Motor neuron (in vitro differentiated cells): ENCODE measurements around the gene PRKCE. TPM values are rescaled to one million over a fixed set of nuclear protein-coding genes. Genes with fewer than 3 reads are reported as not detected.

ENCODE experiments used
- ATAC-seq, 8 experiments: fragments of 200-7000 bp; cut with Tn5 transposase; replicated peaks in 6 of 8; 2 replicates each; pipeline ENCODE4 v1.8.0; 2021; ENCODE audit warnings: mild to moderate bottlenecking in 8 of 8, moderate library complexity in 8 of 8
- H3K27ac ChIP-seq, 2 donors: fragments of 250-450 bp; sonication (Bioruptor Pico); 2 replicates each; pipeline ENCODE4 v1.9.0; 2021; ENCODE audit warnings: antibody characterized with exemption in 2 of 2, mild to moderate bottlenecking in 2 of 2, moderate library complexity in 1 of 2
- H3K4me1 ChIP-seq, 2 donors: fragments of 250-450 bp; sonication (Bioruptor Pico); replicated peaks in 1 of 2; 2 replicates each; pipeline ENCODE4 v1.6.1; 2021; ENCODE audit warnings: antibody characterized with exemption in 2 of 2, mild to moderate bottlenecking in 2 of 2, moderate library complexity in 1 of 2
- H3K4me3 ChIP-seq, 5 donors: fragments of 250-450 bp; sonication (Bioruptor Pico); 2 replicates each; pipeline ENCODE4 v1.9.0; 2021; ENCODE audit warnings: antibody characterized with exemption in 5 of 5, mild to moderate bottlenecking in 5 of 5, moderate library complexity in 4 of 5
- WGBS, 10 experiments: fragments of 450-650 bp; shearing (Covaris generic); methylation state at CpG; one replicate each; pipeline ENCODE4 v1.0.0; 2022; 5-methylcytosine and 5-hydroxymethylcytosine counted together
- in situ Hi-C, 9 experiments: fragments of 400-800 bp; cut with MboI; loops; one replicate each; pipeline ENCODE4 v1.15.0; 2021; ENCODE audit warnings: low sequenced_read_pairs in 9 of 9, low pct_unique_long_range_greater_than_20kb in 2 of 9; ENCODE audit not compliant: unreplicated experiment in 9 of 9
- total RNA-seq, 8 experiments: library from RNA; unstranded; fragments of 300-600 nt; gene quantifications; 2 replicates each; pipeline versions ENCODE4 v1.2.3 to v1.2.4, GENCODE V29; 2022

PRKCE gene
- total RNA-seq, 8 experiments from 2014 or later = 7.3 to 23.0 (median 14.7) TPM

DNA sequence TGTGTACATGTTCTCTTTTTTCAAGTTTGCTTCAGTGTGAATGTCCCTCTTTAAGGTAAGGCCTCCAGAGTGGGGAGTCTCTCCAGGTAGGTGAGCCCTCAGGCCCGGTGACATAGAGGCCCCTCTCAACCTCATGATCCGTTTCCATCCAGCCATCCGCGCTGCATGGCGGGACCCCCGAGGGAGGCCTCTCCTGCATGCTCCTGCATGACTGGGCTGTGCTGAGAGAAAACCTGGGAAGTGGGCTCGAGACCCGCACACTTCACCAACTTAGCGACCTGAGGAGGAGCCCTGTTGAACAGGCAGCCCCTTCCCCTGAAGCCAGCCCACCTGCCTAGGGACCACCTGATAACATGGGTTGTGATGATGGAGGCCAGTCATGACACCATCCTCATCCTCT is 514.4 kb downstream of the PRKCE start:
- no peak for ATAC-seq
- Histone ChIP-seq H3K27ac (no peak overlapping the region), H3K4me3 (no peak overlapping the region), H3K4me1 (no peaks in the 10 kb centered on the region)
- in situ Hi-C loops = no loop called here
- 89 to 100% methylated on average over 2 to 3 of the region's 9 CpGs; no CpG with 5 or more reads in 8 of the 10 experiments for WGBS, 10 experiments

DNA sequence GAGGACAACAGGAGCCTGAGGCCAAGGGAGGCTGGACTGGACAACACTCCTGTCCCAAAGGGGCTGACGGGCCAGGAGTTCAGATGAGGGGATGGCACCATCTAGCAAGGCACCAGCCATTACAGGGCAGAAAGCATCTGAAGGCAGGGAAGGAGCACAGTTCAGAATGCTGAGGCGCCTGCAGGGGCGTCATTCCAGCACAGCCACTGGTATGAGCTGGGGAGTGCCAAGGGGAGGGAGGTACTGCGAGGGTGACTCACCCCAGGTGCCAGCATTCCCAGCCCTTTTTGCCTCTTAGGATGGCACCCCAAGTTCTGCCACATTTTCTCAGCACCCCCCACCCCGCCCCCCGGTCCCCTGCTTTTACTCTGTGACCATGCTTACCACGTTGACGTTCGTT is 515.9 kb downstream of the PRKCE start:
- Histone ChIP-seq H3K4me1 (no peaks in the 10 kb centered on the region), H3K4me3 (no peak overlapping the region), H3K27ac (no peak overlapping the region)
- in situ Hi-C loops = no loop called here
- 93 to 100% (median 100%) methylated on average over 1 to 3 of the region's 9 CpGs; no CpG with 5 or more reads in 7 of the 10 experiments for WGBS, 10 experiments
- ATAC-seq = no peak

DNA sequence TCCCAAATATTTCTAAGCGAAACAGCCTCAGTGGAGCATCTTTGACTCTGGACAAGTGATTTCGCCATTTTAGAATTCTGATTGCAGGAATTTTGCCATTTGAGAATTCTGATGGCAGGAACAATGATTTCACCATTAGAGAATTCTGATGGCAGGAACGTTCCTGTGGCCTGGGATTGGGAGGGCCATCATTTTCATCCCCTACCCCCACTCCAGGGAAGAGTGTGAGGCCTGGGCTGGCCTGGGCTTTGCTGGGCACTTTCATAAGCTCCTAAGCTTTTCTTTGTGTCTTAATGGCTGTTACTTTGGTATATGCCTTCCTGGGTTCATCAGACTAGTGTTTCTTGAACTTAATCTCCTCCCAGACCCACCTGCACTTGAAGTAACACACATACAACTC is 516.4 kb downstream of the PRKCE start:
- ATAC-seq = no peak
- Histone ChIP-seq H3K4me1 (no peaks in the 10 kb centered on the region), H3K4me3 (no peak overlapping the region), H3K27ac (no peak overlapping the region)
- in situ Hi-C loops = no loop called here
- WGBS, 10 experiments = 17 to 100% (median 90%) methylated on average over 1 to 2 of the region's 3 CpGs; no CpG with 5 or more reads in 4 of the 10 experiments

DNA sequence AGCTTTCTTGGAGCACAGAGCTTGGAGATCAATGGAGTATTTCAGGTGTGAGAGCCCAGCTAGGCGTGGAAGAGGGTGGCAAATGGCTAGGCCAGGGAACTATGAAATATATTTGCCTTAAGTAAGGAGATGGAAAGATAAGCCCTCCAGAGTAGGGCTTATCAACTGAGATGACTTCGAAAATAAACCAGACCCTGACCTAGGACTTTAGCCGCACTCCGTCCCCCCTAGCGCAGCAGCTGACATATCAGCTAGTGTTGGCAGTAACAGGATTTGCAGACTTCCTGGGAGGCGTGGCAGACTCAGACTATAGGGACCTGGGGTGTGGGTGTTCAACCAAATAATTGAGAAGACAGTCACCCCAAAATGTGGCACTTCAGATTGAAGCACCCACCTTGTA is 518.0 kb downstream of the PRKCE start:
- in situ Hi-C loops = no loop called here
- 94 to 100% (median 100%) methylated on average over 1 to 4 of the region's 6 CpGs; no CpG with 5 or more reads in 5 of the 10 experiments for WGBS, 10 experiments
- no peak overlapping the region for H3K4me3 ChIP-seq
- no peaks in the 10 kb centered on the region for H3K4me1 ChIP-seq
- no peak overlapping the region for H3K27ac ChIP-seq
- ATAC-seq = no peak

DNA sequence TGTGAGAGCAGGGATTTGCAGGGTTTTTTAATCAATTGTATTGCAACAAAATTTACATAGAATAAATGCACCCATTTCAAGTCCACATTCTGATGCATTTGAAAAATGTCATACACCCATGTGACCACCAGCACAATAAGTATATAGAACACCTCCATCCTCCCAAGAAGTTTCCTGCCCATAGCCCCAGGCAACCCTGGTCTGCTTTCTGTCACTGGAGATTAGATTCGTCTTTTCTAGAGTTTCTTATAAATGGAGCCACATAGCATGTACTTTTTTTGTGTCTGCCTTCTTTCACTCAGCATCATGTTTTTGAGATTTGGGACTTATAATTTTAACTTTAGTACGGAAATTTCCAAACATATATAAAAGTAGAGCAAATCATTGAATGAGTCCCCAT is 518.6 kb downstream of the PRKCE start:
- no peak overlapping the region for H3K27ac ChIP-seq
- 0 to 80% (median 21%) methylated on average over 1 to 2 of the region's 2 CpGs; no CpG with 5 or more reads in 1 of the 10 experiments for WGBS, 10 experiments
- in situ Hi-C loops = no loop called here
- H3K4me3 ChIP-seq = no peak overlapping the region
- no peak for ATAC-seq
- no peaks in the 10 kb centered on the region for H3K4me1 ChIP-seq

DNA sequence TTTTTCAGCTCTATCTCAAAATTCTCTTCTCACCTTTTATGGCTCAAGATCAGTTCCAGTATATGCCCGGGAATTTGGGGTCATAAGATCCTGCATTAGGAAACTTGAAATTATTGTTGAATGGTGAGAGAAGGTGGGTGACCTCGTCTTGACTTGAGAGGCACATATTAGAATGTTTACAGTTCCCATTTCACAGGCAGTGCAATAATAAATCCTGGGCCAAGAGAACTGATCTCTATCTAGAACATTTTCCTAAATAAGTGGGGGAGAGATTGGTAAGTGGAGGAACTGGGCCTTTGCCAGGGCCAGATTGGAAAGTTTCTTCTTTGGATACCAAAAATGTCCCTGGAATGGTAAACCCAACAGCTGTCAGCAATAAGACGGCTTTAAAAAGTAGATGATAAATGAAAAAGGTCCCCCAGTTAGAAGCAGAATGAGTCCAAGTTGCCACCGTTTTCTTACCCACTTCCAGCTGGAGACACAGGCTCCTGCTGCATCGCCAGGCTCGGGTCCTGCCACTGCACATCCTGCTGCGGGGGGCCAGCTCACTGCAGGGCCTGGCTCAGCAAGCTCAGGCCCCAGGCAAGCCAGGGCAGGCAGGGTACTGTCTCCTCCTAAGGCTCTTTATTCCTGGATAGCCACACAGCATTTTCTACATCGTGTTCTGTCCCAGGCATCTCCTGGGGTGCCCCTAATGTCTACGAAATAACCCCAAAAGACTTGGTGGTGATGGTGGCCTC is 519.3 kb downstream of the PRKCE start:
- Histone ChIP-seq H3K27ac (no peak overlapping the region), H3K4me1 (no peaks in the 10 kb centered on the region), H3K4me3 (no peak overlapping the region)
- in situ Hi-C loops = no loop called here
- WGBS, 10 experiments = 0 to 100% (median 78%) methylated on average over 1 to 3 of the region's 9 CpGs; no CpG with 5 or more reads in 3 of the 10 experiments
- ATAC-seq = peak in 2 of 8 experiments; percentile 8 to 15

DNA sequence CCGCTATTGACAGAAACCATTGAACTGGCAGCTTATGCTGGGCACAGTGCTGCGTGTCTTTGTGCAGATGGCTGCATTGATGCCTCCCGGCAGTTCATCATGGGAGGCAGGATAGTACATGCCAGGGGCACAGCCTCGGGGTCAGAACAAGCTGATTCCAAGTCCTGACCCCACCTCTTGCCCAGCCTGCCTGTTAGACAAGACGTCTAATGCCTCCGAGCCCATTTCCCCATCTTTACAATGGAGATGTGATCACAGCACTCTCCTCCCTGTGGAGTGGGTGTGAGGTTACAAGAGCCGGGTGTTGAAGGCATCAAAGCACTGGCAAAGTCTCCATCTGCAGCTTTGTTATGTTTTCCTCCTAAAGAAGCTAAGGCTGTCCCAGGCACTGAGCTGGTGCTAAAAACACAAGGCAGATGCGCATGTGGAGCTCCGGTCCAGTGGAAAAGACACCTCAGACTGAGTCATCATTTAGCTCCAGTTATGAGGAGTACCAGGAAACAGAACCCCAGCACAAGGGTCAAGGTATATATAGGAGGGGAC is 520.0 kb downstream of the PRKCE start:
- Histone ChIP-seq H3K27ac (no peak overlapping the region), H3K4me1 (no peaks in the 10 kb centered on the region), H3K4me3 (no peak overlapping the region)
- in situ Hi-C loops = no loop called here
- 0 to 67% (median 32%) methylated on average over 1 to 6 of the region's 9 CpGs; no CpG with 5 or more reads in 3 of the 10 experiments for WGBS, 10 experiments
- peak in 4 of 8 experiments; percentile 41 to 88 (median 81) for ATAC-seq

DNA sequence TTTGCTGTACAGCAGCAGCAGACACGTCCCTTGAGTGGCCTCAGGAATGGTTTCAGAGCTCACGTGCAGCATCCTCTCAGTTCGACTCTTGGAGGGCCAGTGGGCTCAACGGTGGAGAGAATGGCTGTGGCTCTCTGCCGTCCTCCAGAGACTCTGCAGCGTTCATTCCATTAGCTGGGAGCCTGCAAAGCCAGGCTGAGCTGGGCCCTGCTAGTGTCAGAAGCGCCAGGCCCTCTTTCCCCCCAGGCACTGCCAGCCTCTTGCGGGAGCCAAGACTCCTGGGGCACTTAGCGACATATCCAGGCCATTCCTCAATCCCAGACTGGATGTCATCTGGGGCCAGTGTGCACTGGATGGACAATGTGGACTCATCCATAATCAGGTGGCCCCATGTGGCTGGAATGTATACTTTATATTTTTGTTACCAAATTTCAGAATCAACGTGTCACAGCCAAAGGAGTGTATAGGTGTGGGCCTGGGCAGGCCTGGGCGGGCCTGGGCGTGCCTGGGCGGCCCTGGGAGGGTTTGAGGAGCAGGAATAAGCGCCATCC is 520.6 kb downstream of the PRKCE start:
- H3K4me3 ChIP-seq = no peak overlapping the region
- in situ Hi-C loops = no loop called here

DNA sequence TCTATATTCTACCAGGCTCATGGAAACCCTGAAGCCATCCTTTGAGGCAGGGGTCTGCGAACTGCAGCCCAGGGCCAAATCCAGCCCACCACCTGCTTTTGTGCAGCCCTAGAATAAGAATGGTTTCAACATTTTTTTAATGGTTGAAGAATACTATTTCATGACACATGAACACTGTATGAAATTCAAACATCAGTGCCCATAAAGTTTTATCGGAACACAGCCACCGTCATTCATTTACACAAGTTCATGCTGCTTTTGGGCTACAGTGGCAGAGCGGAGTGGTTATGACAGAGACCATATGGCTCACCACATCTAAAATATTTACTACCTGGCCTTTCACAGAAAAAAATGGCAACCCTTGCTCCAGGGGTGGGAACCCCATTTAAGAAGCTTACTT is 521.6 kb downstream of the PRKCE start:
- in situ Hi-C loops = no loop called here

More for the DNA sequence above, 520.6 kb downstream of the PRKCE start:
- no peak overlapping the region for H3K27ac ChIP-seq
- WGBS, 10 experiments = 77 to 100% (median 100%) methylated on average over 1 to 7 of the region's 14 CpGs; no CpG with 5 or more reads in 3 of the 10 experiments
- peak in 3 of 8 experiments; percentile 22 to 61 (median 26) for ATAC-seq
- H3K4me1 ChIP-seq = no peaks in the 10 kb centered on the region

DNA sequence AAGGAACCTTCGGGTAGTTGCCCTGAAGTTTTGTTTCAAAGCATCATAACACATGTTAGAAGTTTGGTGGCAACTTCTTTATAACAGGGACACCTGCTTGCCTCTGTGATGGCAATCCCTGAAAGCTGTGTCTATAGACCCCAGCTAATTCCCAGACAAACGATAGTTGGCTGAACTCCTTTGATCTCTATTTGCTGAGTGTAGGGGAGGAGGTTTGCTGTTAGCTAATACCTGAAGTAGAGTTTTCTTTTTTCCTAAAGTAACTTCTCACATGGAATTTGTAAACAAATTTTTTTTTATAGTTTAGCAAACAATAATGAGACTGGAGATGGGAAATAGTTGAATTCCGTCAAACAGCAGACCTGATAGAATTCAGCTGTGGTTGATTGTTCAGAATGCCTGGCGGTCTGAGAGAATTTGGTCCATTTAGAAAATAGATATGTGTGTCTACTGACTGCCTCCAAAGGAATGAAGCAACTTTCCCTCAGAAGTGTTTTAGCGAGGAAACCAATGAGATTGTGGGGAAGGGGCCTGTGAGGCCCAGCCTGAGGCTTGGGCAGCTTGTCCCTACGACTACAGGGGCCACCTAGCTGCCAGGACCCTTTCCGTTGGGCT is 522.3 kb downstream of the PRKCE start:
- whole genome bisulfite sequencing, 10 experiments = 0 to 100% (median 86%) methylated on average over 1 to 7 of the region's 7 CpGs; no CpG with 5 or more reads in 2 of the 10 experiments
- Histone ChIP-seq H3K27ac (no peak overlapping the region), H3K4me1 (no peaks in the 10 kb centered on the region), H3K4me3 (no peak overlapping the region)
- in situ Hi-C loops = no loop called here
- no peak for ATAC-seq

More for the DNA sequence above, 521.6 kb downstream of the PRKCE start:
- Histone ChIP-seq H3K4me1 (no peaks in the 10 kb centered on the region), H3K4me3 (no peak overlapping the region), H3K27ac (no peak overlapping the region)
- 80 to 100% (median 100%) methylated on average over 1 to 4 of the region's 4 CpGs; no CpG with 5 or more reads in 3 of the 10 experiments for WGBS, 10 experiments
- no peak for ATAC-seq

DNA sequence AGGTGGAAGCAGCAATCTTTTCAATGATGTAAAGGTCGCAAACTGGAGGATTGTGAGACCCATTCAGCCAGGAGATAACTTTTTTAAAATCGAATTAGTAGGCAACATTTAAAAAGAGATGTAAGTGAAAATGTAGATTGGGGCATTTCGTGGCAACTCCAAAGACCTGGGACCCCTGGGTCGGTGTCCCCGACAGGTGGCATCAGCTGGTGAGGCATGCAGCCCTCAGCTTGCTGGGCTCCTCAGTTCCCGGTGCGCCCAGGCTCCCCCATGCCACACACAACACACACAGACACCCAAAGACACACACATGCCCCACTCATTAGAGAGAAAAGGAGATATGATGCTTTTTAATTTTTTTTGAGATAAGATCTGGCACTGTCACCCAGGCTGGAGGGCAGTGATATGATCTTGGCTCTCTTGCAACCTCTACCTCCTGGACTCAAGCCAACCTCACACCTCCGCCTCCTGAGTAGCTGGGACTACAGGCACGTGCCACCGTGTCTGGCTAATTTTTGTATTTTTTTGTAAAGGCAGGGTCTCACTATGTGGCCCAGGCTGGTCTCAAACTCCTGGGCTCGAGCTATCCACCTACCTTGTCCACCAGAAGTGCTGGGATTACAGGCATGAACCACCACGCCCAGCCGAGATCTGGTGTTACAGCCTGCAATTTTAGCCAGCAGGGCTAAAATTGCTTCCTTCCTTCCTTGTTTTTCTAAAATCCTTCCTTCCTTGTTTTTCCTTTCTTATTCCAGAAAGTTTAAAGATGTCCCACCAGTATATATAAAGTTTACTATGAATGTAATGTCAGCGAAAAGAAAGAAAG is 523.1 kb downstream of the PRKCE start:
- 74 to 93% (median 85%) methylated on average over 3 to 9 of the region's 14 CpGs; no CpG with 5 or more reads in 1 of the 10 experiments for WGBS, 10 experiments
- Histone ChIP-seq H3K4me1 (no peaks in the 10 kb centered on the region), H3K4me3 (no peak overlapping the region), H3K27ac (no peak overlapping the region)
- ATAC-seq = no peak
- in situ Hi-C loops = no loop called here

DNA sequence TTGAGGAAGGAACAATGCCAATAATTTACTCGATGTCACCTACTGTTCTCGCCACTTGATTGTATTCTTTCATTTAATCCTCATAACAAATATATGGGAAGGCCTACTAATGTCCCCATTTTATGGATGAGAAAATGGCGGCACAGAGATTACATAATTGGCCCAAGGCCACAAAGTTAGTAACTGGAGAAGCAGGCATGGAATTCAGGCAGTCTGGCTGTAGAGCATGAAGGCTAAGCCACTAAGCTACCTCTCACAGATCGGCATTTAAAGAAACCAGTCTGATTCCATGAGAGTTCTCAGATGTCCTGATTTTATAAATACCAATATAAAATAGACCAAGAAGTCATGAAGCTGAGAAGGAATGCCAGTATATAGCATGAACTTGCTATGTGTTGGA is 523.9 kb downstream of the PRKCE start:
- WGBS, 10 experiments = 74 to 100% (median 97%) methylated on average over 1 to 4 of the region's 4 CpGs; no CpG with 5 or more reads in 2 of the 10 experiments
- H3K27ac ChIP-seq = no peak overlapping the region

More for the DNA sequence above, 523.9 kb downstream of the PRKCE start:
- H3K4me1 ChIP-seq = no peaks in the 10 kb centered on the region
- H3K4me3 ChIP-seq = no peak overlapping the region
- no peak for ATAC-seq
- in situ Hi-C loops = no loop called here
